Astrocyte (in vitro differentiated cells and primary cell): ENCODE measurements around the gene PLCH1.

Experiments used
- EZH2 ChIP-seq: IDR thresholded peaks from 2 replicates; pipeline ENCODE4 v1.6.1; 2012; ENCODE audit warnings: mild to moderate bottlenecking, low read length, inconsistent platforms; ENCODE audit not compliant: insufficient read depth
- TF ChIP-seq, protein P1 (sequence below): IDR thresholded peaks from 2 replicates; pipeline ENCODE4 v1.5.1; 2011; ENCODE audit warnings: low read depth, mild to moderate bottlenecking, inconsistent platforms, low read length, moderate library complexity; ENCODE audit not compliant: insufficient read depth

DNA sequence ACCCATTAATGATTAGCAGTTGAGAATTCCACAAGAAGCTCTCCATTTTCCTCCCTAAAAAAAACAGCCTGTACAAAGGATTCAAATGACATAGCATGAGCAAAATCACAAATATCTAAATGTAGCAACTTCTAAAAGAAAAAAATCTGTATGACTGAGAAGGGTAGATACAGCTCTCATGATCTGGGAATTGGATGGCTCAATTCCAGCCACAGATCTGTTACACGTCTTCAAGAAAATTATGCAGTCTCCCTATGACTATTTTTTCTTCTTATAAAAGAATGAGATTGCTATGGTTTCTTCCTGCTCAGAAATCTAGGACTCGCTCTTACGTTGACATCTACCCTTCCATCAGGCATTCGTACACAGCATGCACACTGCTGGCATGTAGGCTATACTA, 71.5 kb downstream of the PLCH1 start:
- no peak for TF ChIP-seq EZH2
- TF ChIP-seq, protein P1, sequence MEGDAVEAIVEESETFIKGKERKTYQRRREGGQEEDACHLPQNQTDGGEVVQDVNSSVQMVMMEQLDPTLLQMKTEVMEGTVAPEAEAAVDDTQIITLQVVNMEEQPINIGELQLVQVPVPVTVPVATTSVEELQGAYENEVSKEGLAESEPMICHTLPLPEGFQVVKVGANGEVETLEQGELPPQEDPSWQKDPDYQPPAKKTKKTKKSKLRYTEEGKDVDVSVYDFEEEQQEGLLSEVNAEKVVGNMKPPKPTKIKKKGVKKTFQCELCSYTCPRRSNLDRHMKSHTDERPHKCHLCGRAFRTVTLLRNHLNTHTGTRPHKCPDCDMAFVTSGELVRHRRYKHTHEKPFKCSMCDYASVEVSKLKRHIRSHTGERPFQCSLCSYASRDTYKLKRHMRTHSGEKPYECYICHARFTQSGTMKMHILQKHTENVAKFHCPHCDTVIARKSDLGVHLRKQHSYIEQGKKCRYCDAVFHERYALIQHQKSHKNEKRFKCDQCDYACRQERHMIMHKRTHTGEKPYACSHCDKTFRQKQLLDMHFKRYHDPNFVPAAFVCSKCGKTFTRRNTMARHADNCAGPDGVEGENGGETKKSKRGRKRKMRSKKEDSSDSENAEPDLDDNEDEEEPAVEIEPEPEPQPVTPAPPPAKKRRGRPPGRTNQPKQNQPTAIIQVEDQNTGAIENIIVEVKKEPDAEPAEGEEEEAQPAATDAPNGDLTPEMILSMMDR: no peak
